KMS-11 (cell line): ENCODE results near the gene ITCH.

Experiments
- H2AFZ ChIP-seq: fragments of 200-600 bp; sonication (generic); 2 replicates; pipeline ENCODE4 v1.6.1; 2016; ENCODE audit warnings: antibody characterized with exemption, mixed run types, low read depth
- H3K27ac ChIP-seq: fragments of 200-600 bp; sonication (generic); 2 replicates; pipeline ENCODE4 v1.6.1; 2016; ENCODE audit warnings: mild to moderate bottlenecking, mixed run types
- H3K27me3 ChIP-seq: fragments of 200-600 bp; sonication (generic); 2 replicates; pipeline ENCODE4 v1.6.1; 2017; ENCODE audit warnings: mild to moderate bottlenecking, low read depth, mixed run types, moderate library complexity; ENCODE audit not compliant: insufficient read depth
- H3K36me3 ChIP-seq: fragments of 200-600 bp; sonication (generic); 2 replicates; pipeline ENCODE4 v1.6.1; 2017; ENCODE audit warnings: mild to moderate bottlenecking, mixed run types; ENCODE audit not compliant: insufficient read depth
- H3K4me1 ChIP-seq: fragments of 200-600 bp; sonication (generic); 2 replicates; pipeline ENCODE4 v1.6.1; 2016; ENCODE audit warnings: mild to moderate bottlenecking, low read depth, mixed run types; ENCODE audit not compliant: poor library complexity, severe bottlenecking
- H3K4me2 ChIP-seq: fragments of 200-600 bp; sonication (generic); 2 replicates; pipeline ENCODE4 v1.7.0; 2016; ENCODE audit warnings: mild to moderate bottlenecking, mixed run types
- H3K4me3 ChIP-seq: fragments of 200-600 bp; sonication (generic); IDR thresholded peaks from 2 replicates; pipeline ENCODE4 v1.6.1; 2017; ENCODE audit warnings: low read depth, low read length, mixed read lengths; ENCODE audit not compliant: insufficient read depth
- H3K79me2 ChIP-seq: fragments of 200-600 bp; sonication (generic); 2 replicates; pipeline ENCODE4 v1.6.1; 2016; ENCODE audit warnings: low read depth, mixed run types; ENCODE audit not compliant: insufficient read depth
- H3K9ac ChIP-seq: fragments of 200-600 bp; sonication (generic); 2 replicates; pipeline ENCODE4 v1.6.1; 2016; ENCODE audit warnings: mild to moderate bottlenecking, mixed run types
- H4K20me1 ChIP-seq: fragments of 200-600 bp; sonication (generic); 2 replicates; pipeline ENCODE4 v1.6.1; 2016; ENCODE audit warnings: mild to moderate bottlenecking, mixed run types; ENCODE audit not compliant: insufficient read depth
- TF ChIP-seq, protein P1 (sequence below): fragments of 200-600 bp; sonication (generic); conservative IDR thresholded peaks from 2 replicates; pipeline ENCODE4 v1.6.1; 2017; ENCODE audit warnings: low read depth, mild to moderate bottlenecking, antibody characterized with exemption, low read length, moderate library complexity, mixed read lengths

Gene ITCH

DNA sequence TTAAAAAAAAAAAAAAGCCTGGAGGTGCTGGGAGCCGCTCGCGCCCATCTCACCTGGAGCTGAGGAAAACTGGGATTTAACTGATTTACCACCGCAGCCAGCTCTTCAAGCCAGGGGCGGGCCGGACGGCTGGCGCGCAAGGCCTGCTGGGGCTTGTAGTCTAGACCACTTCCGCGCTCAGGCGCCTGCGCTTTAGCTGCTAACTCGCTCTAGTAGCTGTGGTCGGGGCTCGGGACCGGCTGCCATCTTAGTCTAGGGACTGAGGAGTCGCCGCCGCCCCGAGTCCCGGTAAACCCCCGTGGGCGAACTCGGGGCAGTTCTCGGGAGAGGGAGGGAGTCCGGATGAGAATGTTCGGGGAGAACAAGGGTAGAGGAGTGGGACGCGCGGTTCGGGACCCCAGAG is at the start of gene ITCH:
TSS of gene ITCH (plus strand) at position 212 of the 403 bp plus-strand sequence. CDS start 30,539 bp downstream, outside the sequence.
- Histone ChIP-seq H3K27ac (peak within 1 kb of the TSS; percentile 37), H3K36me3 (no peaks in the 10 kb centered on the region; the same call in 1 of the 2 replicates), H3K4me3 (peak within 1 kb of the TSS; percentile 9), H4K20me1 (peaks cover 5% of the 10 kb centered on the region; the same call in 1 of the 2 replicates), H3K79me2 (peaks cover 50% of the 10 kb centered on the region), H3K4me1 (peaks cover 54% of the 10 kb centered on the region), H3K27me3 (no peaks in the 10 kb centered on the region), H2AFZ (peak within 1 kb of the TSS; percentile 80), H3K9ac (peak within 1 kb of the TSS; percentile 81), H3K4me2 (peak within 1 kb of the TSS; percentile 92)
- TF ChIP-seq, protein P1, sequence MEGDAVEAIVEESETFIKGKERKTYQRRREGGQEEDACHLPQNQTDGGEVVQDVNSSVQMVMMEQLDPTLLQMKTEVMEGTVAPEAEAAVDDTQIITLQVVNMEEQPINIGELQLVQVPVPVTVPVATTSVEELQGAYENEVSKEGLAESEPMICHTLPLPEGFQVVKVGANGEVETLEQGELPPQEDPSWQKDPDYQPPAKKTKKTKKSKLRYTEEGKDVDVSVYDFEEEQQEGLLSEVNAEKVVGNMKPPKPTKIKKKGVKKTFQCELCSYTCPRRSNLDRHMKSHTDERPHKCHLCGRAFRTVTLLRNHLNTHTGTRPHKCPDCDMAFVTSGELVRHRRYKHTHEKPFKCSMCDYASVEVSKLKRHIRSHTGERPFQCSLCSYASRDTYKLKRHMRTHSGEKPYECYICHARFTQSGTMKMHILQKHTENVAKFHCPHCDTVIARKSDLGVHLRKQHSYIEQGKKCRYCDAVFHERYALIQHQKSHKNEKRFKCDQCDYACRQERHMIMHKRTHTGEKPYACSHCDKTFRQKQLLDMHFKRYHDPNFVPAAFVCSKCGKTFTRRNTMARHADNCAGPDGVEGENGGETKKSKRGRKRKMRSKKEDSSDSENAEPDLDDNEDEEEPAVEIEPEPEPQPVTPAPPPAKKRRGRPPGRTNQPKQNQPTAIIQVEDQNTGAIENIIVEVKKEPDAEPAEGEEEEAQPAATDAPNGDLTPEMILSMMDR: no peak

DNA sequence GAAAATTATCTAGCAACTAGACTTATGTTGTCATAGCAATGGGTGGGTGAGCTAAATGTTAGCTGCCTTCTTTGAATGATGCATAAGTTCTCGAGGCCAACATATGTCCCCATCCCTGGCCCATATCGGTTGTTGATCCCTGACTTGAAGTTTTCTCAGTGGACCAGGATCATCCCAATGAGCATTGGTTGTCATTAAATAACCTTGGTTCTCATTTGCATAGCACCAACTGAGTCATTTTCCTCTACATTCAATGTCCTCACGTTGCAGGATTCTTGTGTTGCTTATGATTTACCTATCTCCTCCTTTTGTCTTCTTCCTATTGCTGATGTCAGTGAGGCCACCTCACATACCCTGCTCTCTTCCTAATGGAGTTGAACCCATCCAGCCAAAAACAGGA is 47.8 kb upstream of the ITCH start:
- H3K27ac ChIP-seq: no peak overlapping the region
- no peaks in the 10 kb centered on the region for H3K36me3 ChIP-seq
- H3K9ac ChIP-seq: no peak overlapping the region
- H3K27me3 ChIP-seq: no peaks in the 10 kb centered on the region
- H2AFZ ChIP-seq: no peak overlapping the region
- TF ChIP-seq, protein P1: no peak
- no peaks in the 10 kb centered on the region for H4K20me1 ChIP-seq
- no peak overlapping the region for H3K4me3 ChIP-seq
- H3K4me1 ChIP-seq: peaks cover 11% of the 10 kb centered on the region
- no peak overlapping the region for H3K4me2 ChIP-seq
- H3K79me2 ChIP-seq: no peaks in the 10 kb centered on the region

DNA sequence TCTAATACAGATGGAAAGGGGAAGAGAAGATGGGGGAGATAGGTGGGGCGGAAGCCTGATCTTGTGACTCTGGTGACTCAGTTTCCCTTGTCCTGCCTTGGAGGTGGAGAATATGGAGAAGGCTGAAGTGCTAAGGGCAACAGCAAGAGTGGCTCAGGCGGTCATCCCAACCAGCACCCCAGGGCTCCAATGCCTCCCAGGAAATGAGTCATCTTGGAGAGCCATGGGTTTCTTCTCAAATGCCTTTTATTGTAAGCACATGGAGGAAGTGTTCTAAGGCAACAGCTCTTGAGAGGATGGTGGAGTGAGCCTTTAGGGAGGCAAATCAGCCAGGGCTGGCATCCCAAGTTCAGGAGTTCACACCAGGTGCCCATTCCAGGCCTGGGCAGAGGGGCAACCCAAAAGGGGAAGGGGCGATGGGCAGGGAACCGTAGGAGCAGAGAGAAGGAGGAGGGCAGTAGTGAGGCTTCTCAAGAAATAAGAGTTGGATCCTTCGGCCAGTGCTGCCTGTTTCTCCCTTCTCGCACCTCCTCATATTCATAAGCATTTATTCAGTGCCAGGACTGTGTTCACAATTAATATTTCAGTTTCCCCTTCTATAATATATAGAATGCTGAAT is 46.8 kb upstream of the ITCH start:
- TF ChIP-seq, protein P1: no peak
- no peaks in the 10 kb centered on the region for H3K36me3 ChIP-seq
- H3K79me2 ChIP-seq: no peaks in the 10 kb centered on the region
- peaks cover 11% of the 10 kb centered on the region for H3K4me1 ChIP-seq
- H3K27ac ChIP-seq: no peak overlapping the region
- no peaks in the 10 kb centered on the region for H4K20me1 ChIP-seq
- H3K4me3 ChIP-seq: no peak overlapping the region
- H3K27me3 ChIP-seq: no peaks in the 10 kb centered on the region
- H3K4me2 ChIP-seq: no peak overlapping the region
- H2AFZ ChIP-seq: no peak overlapping the region
- H3K9ac ChIP-seq: no peak overlapping the region

DNA sequence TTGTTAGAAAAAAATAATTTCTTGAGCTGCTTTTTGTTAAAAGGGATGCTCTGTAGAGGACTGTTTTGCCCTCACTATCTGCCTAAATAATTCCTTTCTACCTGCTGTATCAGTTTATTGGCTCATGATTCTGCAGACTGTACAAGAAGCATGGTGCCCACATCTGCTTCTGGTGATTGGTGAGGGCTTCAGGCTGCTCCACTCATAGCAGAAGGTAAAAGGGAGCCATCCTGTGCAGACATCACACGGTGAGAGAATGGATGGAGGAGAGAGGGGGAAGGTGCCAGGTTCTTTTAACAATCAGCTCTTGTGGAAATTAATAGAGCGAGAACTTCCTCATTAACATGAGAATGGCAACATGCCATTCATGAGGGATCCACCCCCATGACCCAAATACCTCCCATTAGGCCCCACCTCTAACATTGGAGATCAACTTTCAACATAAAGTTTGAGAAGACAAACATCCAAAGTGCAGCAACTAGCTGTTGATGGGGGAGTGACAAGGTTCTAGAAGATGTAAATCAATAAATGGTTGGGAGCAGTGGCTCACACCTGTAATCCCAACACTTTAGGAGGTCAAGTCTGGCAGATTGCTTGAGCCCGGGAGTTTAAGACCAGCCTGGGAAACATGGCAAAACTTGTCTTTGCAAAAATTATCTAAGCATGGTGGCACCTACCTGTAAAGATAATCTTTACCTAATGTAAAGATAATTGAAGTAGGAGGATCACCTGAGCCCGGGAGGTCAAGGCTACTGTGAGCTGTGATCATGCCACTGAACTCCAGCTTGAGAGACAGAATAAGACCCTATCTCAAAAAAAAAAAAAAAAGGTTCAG is 44.2 kb upstream of the ITCH start:
- H3K36me3 ChIP-seq: no peaks in the 10 kb centered on the region
- H2AFZ ChIP-seq: no peak overlapping the region
- H3K4me1 ChIP-seq: peaks cover 6% of the 10 kb centered on the region
- no peaks in the 10 kb centered on the region for H3K27me3 ChIP-seq
- H3K9ac ChIP-seq: no peak overlapping the region
- H3K4me3 ChIP-seq: no peak overlapping the region
- H3K79me2 ChIP-seq: no peaks in the 10 kb centered on the region
- H3K4me2 ChIP-seq: no peak overlapping the region
- no peaks in the 10 kb centered on the region for H4K20me1 ChIP-seq
- TF ChIP-seq, protein P1: no peak
- H3K27ac ChIP-seq: no peak overlapping the region
